A204.1 (cell line): ENCODE measurements around the gene CREB5.

Source experiments
- FAIRE-seq: peaks from 2 replicates; lab custom pipeline; 2012; peaks lifted over from hg19 to GRCh38; lab: Jason Lieb, UNC

The CREB5 gene

GRCh38 chr7:28407651-28408050 lies 4.7 kb upstream of the CREB5 start:
- no peak for FAIRE-seq

DNA sequence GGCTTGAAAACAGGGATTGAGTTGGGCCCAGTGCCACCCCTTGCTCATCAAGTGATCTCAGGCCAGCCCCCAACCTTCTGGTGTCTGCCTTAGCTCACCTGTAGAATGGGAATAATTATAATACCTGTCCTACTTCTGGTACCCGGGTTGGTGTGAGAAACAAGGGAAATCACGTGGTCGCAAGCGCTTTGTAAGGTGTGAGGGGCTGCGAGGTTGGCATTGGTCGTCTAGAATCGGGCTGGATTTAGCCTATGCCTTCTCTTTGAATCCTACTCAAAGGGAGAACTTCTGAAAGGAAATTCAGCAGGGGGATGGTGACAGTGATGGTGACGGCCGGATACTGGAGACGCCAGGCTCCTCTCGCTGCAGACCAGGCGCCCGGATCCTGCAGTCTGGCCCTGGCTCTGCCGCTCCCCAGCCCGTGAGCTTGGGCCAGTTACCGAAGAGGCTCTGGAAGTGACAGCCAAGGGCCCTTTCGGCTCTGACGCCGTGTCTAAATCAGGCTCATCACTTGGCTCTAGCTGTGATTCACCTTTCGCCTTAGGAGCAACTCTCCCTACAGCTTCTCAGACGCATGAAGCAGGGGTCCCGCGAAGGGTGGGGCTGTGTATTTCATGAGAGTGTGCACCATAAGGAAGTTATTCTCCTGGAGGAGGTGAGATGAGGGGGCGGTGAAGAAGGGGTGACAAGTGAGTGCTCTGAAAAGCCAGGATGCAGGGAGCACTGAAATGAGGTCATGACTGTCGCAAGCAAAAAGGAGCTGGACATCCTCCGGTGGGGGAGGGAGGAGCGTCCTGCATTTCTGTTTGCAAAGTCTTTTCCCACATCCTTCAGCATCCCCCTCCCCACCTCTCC lies 4.0 kb upstream of the CREB5 start:
- FAIRE-seq, result no peak

- FAIRE-seq, result no peak
These were observed 3.2 kb upstream of the CREB5 start for GRCh38 chr7:28408960-28409715.

DNA sequence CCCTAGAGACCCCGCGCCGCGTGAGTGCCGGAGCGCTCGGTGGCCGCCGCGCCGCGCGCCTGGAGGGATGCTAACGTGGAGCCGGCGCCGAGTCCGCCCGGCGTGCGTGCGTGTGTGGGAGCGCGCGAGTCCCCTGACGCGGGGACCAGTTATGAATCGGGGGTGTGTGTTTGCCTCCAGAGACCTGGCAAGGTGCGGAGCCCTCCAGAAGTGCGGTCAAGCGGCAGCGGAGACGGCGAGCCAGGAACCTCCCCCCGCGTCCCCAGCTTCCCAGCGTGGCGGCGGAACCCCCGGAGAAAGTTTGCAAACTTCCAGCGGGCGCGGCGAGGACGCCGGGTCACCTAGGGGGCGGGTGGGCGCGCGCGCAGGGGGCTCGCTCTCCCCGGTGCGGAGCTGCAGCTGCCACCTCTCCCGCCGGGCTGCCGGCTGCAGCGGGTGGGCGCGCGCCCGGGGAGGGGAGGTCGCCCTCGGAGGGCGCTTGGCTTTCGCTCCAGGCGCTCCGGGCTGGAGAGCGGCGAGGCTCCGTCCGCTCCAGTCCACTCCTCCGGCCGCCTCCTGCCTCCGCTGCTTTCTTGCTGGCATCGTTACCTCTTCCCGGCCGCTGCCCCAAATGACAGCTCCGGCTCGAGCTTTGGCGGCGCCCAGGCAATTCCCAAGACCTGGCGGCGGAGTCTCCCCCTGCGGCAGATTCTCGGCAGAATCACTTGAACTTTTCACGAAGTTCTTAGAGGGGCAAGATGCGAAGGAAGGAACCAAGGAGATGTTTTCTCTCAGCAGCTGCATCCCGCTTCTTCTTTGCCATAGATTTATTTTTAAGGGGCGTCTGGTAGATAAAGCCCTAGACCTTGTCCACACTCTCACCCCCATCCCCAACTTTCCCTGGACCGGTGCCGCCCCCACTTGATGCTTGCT lies 2.3 kb upstream of the CREB5 start:
- no peak for FAIRE-seq

GRCh38 chr7:28410628-28411531 lies 1.4 kb upstream of the CREB5 start:
- FAIRE-seq, result no peak

DNA sequence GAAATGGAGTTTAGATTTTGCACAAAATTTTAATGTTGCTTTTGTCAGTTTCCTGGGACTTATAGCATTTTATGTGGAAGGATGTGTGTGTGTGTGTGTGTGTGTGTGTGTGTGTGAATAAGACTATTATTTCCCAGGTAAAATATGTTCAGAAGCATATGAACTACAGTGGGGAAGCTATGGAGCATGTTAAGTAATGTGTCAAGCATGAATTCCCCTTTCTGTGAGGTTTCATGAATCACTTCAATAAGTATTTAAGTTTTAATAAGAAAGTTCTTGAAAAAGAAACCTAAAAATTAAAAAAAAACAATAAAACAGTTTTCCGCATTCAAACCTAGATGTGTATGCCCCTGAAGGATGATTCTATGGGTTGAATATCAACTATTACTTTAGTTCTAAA lies 693 bp downstream of the CREB5 start:
- FAIRE-seq, result no peak

- FAIRE-seq, result no peak
These were observed 2.1 kb downstream of the CREB5 start for GRCh38 chr7:28414453-28414852.

DNA sequence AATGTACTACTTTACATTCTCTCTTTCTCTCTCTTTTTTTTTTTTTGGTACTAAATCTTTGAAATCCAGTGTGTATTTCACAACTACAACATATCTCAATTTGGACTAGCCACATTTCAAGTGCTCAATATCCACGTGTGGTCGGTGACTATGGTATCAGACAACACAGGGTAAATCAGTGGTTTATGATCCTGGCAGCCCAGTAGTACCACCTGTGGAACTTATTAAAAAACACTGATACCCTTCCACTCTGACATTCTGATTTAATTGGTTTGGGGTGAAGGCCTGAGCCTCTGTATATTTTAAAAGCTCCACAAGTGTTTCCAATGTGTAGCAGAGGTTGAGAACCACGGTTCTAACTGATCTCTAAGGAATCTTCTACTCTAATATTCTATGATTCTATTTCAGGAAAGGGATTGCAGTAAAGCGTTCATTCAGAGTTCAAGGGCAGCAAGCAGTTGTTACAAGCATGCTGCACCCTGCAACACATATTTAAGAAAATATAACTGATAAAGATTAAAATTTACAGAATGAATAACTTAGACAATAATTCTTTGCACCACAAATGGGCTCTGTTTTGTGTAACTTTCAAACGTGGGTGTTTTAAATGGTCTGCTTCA lies 5.1 kb downstream of the CREB5 start:
- no peak for FAIRE-seq

- no peak for FAIRE-seq
These were observed 6.0 kb downstream of the CREB5 start for GRCh38 chr7:28418311-28418710.

DNA sequence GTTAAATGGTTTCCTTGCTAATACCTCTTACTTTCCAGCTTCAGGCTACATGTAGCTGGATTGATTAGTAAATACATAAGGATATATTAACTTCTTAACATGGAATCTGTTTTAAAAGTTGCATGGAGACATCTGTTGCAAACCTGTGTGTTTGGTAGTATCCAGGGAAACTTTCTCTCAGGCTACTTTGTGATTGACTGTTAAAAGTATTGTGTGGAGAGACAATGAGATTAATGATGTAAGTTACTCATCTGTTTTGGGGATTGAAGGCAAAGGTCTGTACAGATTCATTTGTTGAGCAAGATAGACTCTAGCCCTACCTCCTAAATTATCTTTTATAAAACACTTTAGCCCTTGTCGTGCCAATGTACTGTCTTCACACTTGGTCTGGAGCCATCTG lies 6.6 kb downstream of the CREB5 start:
- no peak for FAIRE-seq

DNA sequence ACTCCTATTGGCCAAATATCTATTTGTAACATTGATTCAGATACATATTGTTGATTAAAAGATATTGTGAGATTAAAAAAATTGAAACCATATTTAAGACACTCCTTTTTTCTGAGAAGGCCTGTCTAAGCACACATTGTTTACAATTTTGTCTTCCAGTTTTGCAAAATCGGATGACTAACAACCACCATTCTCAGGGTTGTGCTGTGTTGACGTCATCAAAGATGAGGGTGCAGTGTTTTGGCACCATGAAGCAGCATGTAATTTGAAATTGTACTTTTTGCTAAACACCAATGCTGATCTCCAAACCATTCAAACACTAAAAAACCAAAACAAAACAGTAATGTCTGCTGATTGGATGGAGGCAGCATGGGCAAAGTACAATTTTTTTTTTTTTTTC lies 7.4 kb downstream of the CREB5 start:
- FAIRE-seq, result no peak

- no peak for FAIRE-seq
These were observed 10.8 kb downstream of the CREB5 start for GRCh38 chr7:28423112-28423511.

DNA sequence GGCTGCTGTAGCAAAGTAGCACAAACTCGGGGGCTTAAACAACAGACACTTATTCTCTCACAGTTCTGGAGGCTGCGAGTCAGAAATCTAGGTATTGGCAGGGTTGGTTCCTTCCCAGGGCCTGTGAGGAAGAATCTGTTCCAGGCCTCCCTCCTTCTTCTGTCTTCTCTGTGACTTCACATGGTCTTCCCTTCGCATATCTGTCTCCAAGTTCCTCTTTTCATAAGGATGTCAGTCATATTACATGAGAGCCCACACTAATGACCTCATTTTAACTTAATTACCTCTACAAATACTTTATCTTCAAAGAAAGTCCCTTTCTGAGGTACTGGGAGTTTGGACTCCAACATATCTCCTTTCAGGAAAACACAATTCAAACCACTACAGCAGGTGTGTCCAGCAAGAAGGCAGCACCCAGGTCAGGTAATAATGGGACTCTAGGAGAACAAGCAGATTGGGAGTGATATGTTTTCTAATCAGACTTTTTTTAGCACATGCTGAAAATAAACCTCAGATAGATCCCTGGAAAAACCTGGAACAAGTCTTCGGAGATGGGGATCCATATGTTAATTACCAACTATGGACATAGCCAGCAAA lies 11.7 kb downstream of the CREB5 start:
- no peak for FAIRE-seq

- no peak for FAIRE-seq
These were observed 13.2 kb downstream of the CREB5 start for GRCh38 chr7:28425496-28425895.

DNA sequence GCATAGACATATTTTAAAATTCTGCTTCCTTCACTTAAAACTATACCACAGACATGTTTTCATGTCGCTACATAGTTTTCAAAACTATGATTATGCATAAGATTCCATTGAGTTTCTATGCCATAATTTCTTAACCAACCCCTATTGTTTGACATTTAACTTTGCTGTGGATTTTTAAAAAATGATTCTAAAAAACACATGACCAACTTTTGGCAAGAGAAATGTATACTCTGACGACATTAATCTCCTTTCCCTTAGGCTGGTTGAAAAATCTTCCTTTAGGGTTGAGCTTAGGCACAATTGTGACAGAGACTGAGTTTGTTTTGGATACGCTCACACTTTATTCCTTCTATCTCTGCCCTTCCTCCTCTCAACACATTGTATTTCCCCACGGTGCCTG lies 14.9 kb downstream of the CREB5 start:
- no peak for FAIRE-seq

GRCh38 chr7:28430616-28431015 lies 18.3 kb downstream of the CREB5 start:
- no peak for FAIRE-seq

DNA sequence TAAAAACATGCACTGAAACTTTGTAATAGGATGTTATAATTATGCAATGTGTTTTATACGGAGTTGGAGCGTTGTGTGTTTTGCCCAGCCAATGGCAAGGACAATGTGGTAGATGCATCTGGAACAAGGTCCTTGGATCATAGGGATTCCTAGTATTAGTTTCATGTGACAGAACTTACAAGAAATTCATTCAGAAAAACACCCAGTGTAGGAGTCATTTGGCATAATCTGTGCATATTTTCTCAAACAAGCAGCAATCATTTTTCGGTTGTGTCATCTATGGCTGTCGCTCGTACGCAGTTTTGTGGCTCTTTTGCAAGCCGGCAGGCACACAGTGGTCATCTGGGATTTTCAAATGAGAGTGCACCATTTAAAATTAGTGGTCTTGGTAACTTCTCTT lies 19.8 kb downstream of the CREB5 start:
- FAIRE-seq, result no peak

GRCh38 chr7:28433039-28433438 lies 20.7 kb downstream of the CREB5 start:
- no peak for FAIRE-seq

DNA sequence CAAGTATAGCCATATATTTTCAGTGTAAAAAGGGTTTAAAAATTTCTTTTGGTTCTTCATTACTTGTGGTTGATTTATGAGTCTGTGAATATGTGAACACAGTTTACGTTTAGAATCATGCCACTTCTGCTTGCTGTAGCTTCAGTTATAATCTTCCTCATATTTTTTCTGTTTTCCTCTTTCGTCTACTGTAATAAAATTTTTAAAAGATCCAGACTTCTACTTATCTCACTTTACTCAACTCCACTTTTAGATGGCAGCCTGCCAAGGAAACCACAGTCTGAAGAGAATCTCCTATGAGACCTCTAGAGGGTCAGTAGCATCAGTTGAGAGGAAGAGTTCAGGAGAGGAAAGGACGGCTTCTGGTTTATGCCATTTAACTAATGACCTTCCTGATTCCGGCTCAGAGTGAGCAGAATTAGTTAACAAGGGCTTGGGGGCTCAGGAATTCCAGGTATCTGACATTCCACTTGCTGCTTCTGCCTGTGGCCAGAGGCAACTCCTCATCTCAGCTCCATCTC lies 21.4 kb downstream of the CREB5 start:
- no peak for FAIRE-seq

DNA sequence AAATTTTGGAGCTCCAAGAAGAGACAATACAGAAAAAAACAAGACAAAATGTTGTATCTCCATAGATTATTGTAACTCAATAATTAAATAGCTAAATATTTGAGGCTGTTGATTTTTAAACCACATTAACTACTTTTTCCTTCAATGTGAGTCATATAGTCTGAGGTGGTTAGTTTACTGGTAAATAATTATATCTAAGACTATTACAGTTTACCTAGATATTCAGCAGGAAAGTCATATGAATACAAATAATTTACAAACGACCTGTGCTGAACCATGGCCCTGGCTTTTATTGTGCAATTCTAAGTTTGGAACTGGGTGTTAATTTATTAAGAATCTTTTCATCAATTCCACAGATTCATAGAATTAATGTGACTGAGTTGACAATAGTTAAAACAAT lies 22.2 kb downstream of the CREB5 start:
- FAIRE-seq, result no peak
